WTC11 (cell line): ENCODE data around the gene UNC93A.

Source experiments
- CTCF ChIP-seq: fragments of 200-600 bp; IDR thresholded peaks from 2 replicates; pipeline ENCODE4 v1.8.0; 2022; ENCODE audit warnings: antibody characterized with exemption
- EMX1 ChIP-seq: fragments of 250-450 bp; sonication (Bioruptor Pico); IDR thresholded peaks from 2 replicates; pipeline ENCODE4 v1.8.0; 2021; ENCODE audit warnings: mild to moderate bottlenecking
- SOX15 ChIP-seq: fragments of 250-450 bp; sonication (Bioruptor Pico); IDR thresholded peaks from 2 replicates; pipeline ENCODE4 v1.9.0; 2021; ENCODE audit warnings: mild to moderate bottlenecking
- SP1 ChIP-seq: sonication (generic); formaldehyde crosslinking; conservative IDR thresholded peaks from 2 replicates; pipeline ENCODE4 v1.8.1; 2022; ENCODE audit warnings: missing genetic modification reagents
- TCF7 ChIP-seq: sonication (generic); formaldehyde crosslinking; IDR thresholded peaks from 2 replicates; pipeline ENCODE4 v1.8.0; 2022; ENCODE audit warnings: mild to moderate bottlenecking, low read depth, missing genetic modification reagents, moderate library complexity
- TF ChIP-seq, protein P1 (sequence below): sonication (generic); formaldehyde crosslinking; IDR thresholded peaks from 2 replicates; pipeline ENCODE4 v1.8.0; 2023; ENCODE audit warnings: missing genetic modification reagents, mild to moderate bottlenecking, borderline replicate concordance
- TF ChIP-seq, protein P2 (sequence below): sonication (generic); formaldehyde crosslinking; IDR thresholded peaks from 2 replicates; pipeline ENCODE4 v1.8.1; 2022; ENCODE audit warnings: low read depth, mild to moderate bottlenecking, moderate library complexity, missing genetic modification reagents, borderline replicate concordance
- TF ChIP-seq, protein P3 (sequence below): sonication (generic); formaldehyde crosslinking; IDR thresholded peaks from 2 replicates; pipeline ENCODE4 v1.8.1; 2023; ENCODE audit warnings: mild to moderate bottlenecking, missing genetic modification reagents, moderate library complexity
- TF ChIP-seq, protein P4 (sequence below): sonication (generic); formaldehyde crosslinking; IDR thresholded peaks from 2 replicates; pipeline ENCODE4 v1.8.1; 2022; ENCODE audit warnings: low read depth, missing genetic modification reagents, borderline replicate concordance
- TF ChIP-seq, protein P5 (sequence below): sonication (generic); formaldehyde crosslinking; IDR thresholded peaks from 2 replicates; pipeline ENCODE4 v1.8.0; 2023; ENCODE audit warnings: missing genetic modification reagents

DNA sequence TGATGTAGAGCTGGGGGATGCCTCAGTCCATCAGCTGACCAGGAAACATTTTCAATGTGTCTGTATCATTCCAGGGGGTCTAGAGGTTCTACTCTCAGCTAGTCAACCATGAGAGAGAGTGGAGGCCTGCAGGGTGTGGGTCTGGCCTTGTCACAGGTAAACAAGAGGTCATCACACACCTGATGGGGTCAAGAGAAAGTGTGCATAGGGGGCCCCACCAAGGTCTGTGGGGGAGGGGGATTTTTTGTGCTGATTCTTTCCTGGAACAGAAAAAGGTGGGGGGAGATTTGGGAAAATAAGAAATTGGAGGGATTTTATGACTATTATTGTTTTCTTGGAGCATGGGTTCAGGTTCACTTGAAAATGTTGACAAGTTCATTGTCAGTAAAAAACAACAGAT is 8.9 kb upstream of the UNC93A start:
- no peak for TF ChIP-seq CTCF
- TF ChIP-seq, protein P1, sequence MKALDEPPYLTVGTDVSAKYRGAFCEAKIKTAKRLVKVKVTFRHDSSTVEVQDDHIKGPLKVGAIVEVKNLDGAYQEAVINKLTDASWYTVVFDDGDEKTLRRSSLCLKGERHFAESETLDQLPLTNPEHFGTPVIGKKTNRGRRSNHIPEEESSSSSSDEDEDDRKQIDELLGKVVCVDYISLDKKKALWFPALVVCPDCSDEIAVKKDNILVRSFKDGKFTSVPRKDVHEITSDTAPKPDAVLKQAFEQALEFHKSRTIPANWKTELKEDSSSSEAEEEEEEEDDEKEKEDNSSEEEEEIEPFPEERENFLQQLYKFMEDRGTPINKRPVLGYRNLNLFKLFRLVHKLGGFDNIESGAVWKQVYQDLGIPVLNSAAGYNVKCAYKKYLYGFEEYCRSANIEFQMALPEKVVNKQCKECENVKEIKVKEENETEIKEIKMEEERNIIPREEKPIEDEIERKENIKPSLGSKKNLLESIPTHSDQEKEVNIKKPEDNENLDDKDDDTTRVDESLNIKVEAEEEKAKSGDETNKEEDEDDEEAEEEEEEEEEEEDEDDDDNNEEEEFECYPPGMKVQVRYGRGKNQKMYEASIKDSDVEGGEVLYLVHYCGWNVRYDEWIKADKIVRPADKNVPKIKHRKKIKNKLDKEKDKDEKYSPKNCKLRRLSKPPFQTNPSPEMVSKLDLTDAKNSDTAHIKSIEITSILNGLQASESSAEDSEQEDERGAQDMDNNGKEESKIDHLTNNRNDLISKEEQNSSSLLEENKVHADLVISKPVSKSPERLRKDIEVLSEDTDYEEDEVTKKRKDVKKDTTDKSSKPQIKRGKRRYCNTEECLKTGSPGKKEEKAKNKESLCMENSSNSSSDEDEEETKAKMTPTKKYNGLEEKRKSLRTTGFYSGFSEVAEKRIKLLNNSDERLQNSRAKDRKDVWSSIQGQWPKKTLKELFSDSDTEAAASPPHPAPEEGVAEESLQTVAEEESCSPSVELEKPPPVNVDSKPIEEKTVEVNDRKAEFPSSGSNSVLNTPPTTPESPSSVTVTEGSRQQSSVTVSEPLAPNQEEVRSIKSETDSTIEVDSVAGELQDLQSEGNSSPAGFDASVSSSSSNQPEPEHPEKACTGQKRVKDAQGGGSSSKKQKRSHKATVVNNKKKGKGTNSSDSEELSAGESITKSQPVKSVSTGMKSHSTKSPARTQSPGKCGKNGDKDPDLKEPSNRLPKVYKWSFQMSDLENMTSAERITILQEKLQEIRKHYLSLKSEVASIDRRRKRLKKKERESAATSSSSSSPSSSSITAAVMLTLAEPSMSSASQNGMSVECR: no peak
- no peak for TF ChIP-seq TCF7 (CRISPR knock-in tag)
- TF ChIP-seq EMX1 (CRISPR knock-in tag): no peak
- no peak for TF ChIP-seq SOX15 (CRISPR knock-in tag)
- no peak for TF ChIP-seq SP1 (CRISPR knock-in tag)
- TF ChIP-seq, protein P2, sequence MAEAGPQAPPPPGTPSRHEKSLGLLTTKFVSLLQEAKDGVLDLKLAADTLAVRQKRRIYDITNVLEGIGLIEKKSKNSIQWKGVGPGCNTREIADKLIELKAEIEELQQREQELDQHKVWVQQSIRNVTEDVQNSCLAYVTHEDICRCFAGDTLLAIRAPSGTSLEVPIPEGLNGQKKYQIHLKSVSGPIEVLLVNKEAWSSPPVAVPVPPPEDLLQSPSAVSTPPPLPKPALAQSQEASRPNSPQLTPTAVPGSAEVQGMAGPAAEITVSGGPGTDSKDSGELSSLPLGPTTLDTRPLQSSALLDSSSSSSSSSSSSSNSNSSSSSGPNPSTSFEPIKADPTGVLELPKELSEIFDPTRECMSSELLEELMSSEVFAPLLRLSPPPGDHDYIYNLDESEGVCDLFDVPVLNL (CRISPR knock-in tag): no peak
- TF ChIP-seq, protein P3, sequence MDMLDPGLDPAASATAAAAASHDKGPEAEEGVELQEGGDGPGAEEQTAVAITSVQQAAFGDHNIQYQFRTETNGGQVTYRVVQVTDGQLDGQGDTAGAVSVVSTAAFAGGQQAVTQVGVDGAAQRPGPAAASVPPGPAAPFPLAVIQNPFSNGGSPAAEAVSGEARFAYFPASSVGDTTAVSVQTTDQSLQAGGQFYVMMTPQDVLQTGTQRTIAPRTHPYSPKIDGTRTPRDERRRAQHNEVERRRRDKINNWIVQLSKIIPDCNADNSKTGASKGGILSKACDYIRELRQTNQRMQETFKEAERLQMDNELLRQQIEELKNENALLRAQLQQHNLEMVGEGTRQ: no peak
- TF ChIP-seq, protein P4, sequence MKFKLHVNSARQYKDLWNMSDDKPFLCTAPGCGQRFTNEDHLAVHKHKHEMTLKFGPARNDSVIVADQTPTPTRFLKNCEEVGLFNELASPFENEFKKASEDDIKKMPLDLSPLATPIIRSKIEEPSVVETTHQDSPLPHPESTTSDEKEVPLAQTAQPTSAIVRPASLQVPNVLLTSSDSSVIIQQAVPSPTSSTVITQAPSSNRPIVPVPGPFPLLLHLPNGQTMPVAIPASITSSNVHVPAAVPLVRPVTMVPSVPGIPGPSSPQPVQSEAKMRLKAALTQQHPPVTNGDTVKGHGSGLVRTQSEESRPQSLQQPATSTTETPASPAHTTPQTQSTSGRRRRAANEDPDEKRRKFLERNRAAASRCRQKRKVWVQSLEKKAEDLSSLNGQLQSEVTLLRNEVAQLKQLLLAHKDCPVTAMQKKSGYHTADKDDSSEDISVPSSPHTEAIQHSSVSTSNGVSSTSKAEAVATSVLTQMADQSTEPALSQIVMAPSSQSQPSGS (CRISPR knock-in tag): no peak
- TF ChIP-seq, protein P5, sequence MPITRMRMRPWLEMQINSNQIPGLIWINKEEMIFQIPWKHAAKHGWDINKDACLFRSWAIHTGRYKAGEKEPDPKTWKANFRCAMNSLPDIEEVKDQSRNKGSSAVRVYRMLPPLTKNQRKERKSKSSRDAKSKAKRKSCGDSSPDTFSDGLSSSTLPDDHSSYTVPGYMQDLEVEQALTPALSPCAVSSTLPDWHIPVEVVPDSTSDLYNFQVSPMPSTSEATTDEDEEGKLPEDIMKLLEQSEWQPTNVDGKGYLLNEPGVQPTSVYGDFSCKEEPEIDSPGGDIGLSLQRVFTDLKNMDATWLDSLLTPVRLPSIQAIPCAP: no peak
